T-helper 17 cell (primary cell): Measurements from ENCODE around the gene PREX1. TPM values are rescaled to one million over a fixed set of nuclear protein-coding genes. Genes with fewer than 3 reads are reported as not detected.
A peak's percentile ranks its signal among the peaks of the same experiment; 100 is the strongest.
"Not testable (repeated sequence)": the region's sequence is repeated elsewhere in the genome, so short reads cannot be mapped to it uniquely, and the experiment has no call there.

Experiments used
- ATAC-seq: fragments of 150-1000 bp; cut with Tn5 transposase; 2 replicates; pipeline ENCODE4 v1.10.0; 2021; ENCODE audit warnings: mild to moderate bottlenecking, moderate library complexity
- DNase-seq, 3 donors: peaks; one replicate each; pipeline versions ENCODE4 v3.0.0 to v3.0.0-alpha.2; 2020 to 2021
- H3K9me3 ChIP-seq: one replicate; pipeline ENCODE4 v1.7.0; 2013; ENCODE audit warnings: low read length, mild to moderate bottlenecking; ENCODE audit not compliant: control insufficient read depth, poor library complexity, severe bottlenecking
- H3K27ac Mint-ChIP-seq: one replicate; pipeline ENCODE4 v1.8.0; 2022; ENCODE audit warnings: mild to moderate bottlenecking, moderate library complexity, mixed read lengths
- H3K27me3 Mint-ChIP-seq: one replicate; pipeline ENCODE4 v1.8.0; 2022; ENCODE audit warnings: mixed read lengths
- H3K36me3 Mint-ChIP-seq: one replicate; pipeline ENCODE4 v1.8.0; 2022; ENCODE audit warnings: low read depth, mixed read lengths
- H3K4me1 Mint-ChIP-seq: one replicate; pipeline ENCODE4 v1.8.0; 2022; ENCODE audit warnings: mild to moderate bottlenecking, mixed read lengths
- H3K4me3 Mint-ChIP-seq: one replicate; pipeline ENCODE4 v1.8.0; 2022; ENCODE audit warnings: mild to moderate bottlenecking, moderate library complexity, mixed read lengths
- total RNA-seq, 4 donors: library from RNA in 2 of 4; stranded (reverse) in 2 of 4; gene quantifications; one replicate each; pipeline ENCODE4 v1.2.3 and lab custom pipeline; 2022 to 2026

Gene PREX1
- total RNA-seq, 2 donors from 2014 or later, result 188 to 200 TPM

GRCh38 chr20:48785256-48785655, 42.5 kb downstream of the PREX1 start:
- no peak for DNase-seq
- no peaks in the 10 kb centered on the region for H3K9me3 ChIP-seq
- no peaks in the 10 kb centered on the region for H3K36me3 Mint-ChIP-seq
- H3K4me1 Mint-ChIP-seq, result peaks cover 58% of the 10 kb centered on the region
- H3K4me3 Mint-ChIP-seq, result peak overlapping the region; percentile 63
- no peak for ATAC-seq
- H3K27me3 Mint-ChIP-seq, result no peaks in the 10 kb centered on the region
- H3K27ac Mint-ChIP-seq, result no peak overlapping the region

GRCh38 chr20:48784273-48784641, 43.5 kb downstream of the PREX1 start:
- no peaks in the 10 kb centered on the region for H3K9me3 ChIP-seq
- no peak overlapping the region for H3K27ac Mint-ChIP-seq
- DNase-seq (no peak), ATAC-seq (no peak)
- no peaks in the 10 kb centered on the region for H3K27me3 Mint-ChIP-seq
- no peak overlapping the region for H3K4me3 Mint-ChIP-seq
- H3K36me3 Mint-ChIP-seq, result no peaks in the 10 kb centered on the region
- H3K4me1 Mint-ChIP-seq, result peaks cover 50% of the 10 kb centered on the region

GRCh38 chr20:48783533-48784272, 44.1 kb downstream of the PREX1 start:
- Mint-ChIP-seq H3K4me1 (peaks cover 48% of the 10 kb centered on the region), H3K27me3 (no peaks in the 10 kb centered on the region), H3K36me3 (peaks cover 2% of the 10 kb centered on the region), H3K27ac (no peak overlapping the region), H3K4me3 (no peak overlapping the region)
- ATAC-seq (peak; percentile 76), DNase-seq (peak in 2 of 3 donors; percentile 24 to 31)
- H3K9me3 ChIP-seq, result no peaks in the 10 kb centered on the region

- H3K4me1 Mint-ChIP-seq, result peaks cover 44% of the 10 kb centered on the region
Observed at GRCh38 chr20:48782901-48783308, 44.9 kb downstream of the PREX1 start.

GRCh38 chr20:48782053-48782452, 45.7 kb downstream of the PREX1 start:
- no peak for ATAC-seq
- H3K27ac Mint-ChIP-seq, result no peak overlapping the region
- DNase-seq, result no peak
- no peaks in the 10 kb centered on the region for H3K27me3 Mint-ChIP-seq
- no peaks in the 10 kb centered on the region for H3K9me3 ChIP-seq
- peaks cover 46% of the 10 kb centered on the region for H3K4me1 Mint-ChIP-seq
- H3K36me3 Mint-ChIP-seq, result peaks cover 3% of the 10 kb centered on the region
- no peak overlapping the region for H3K4me3 Mint-ChIP-seq

More at GRCh38 chr20:48782901-48783308, 44.9 kb downstream of the PREX1 start:
- Mint-ChIP-seq H3K27ac (no peak overlapping the region), H3K36me3 (peaks cover 3% of the 10 kb centered on the region), H3K4me3 (no peak overlapping the region), H3K27me3 (no peaks in the 10 kb centered on the region)
- H3K9me3 ChIP-seq, result no peaks in the 10 kb centered on the region
- DNase-seq (no peak), ATAC-seq (no peak)

- no peak overlapping the region for H3K27ac Mint-ChIP-seq
Observed at GRCh38 chr20:48781634-48782033, 46.2 kb downstream of the PREX1 start.

GRCh38 chr20:48779435-48779834, 48.4 kb downstream of the PREX1 start:
- Mint-ChIP-seq H3K27me3 (no peaks in the 10 kb centered on the region), H3K4me3 (no peak overlapping the region), H3K4me1 (peaks cover 43% of the 10 kb centered on the region), H3K27ac (no peak overlapping the region), H3K36me3 (peaks cover 3% of the 10 kb centered on the region)
- ATAC-seq, result no peak
- no peak for DNase-seq
- no peaks in the 10 kb centered on the region for H3K9me3 ChIP-seq

More at GRCh38 chr20:48781634-48782033, 46.2 kb downstream of the PREX1 start:
- Mint-ChIP-seq H3K27me3 (no peaks in the 10 kb centered on the region), H3K4me3 (peak overlapping the region; percentile 9), H3K36me3 (peaks cover 3% of the 10 kb centered on the region), H3K4me1 (peaks cover 49% of the 10 kb centered on the region)
- DNase-seq (no peak), ATAC-seq (no peak)
- no peaks in the 10 kb centered on the region for H3K9me3 ChIP-seq

GRCh38 chr20:48777821-48778220, 50.0 kb downstream of the PREX1 start:
- Mint-ChIP-seq H3K27ac (peak overlapping the region; percentile 97), H3K36me3 (peaks cover 6% of the 10 kb centered on the region), H3K4me1 (peaks cover 52% of the 10 kb centered on the region), H3K4me3 (no peak overlapping the region), H3K27me3 (no peaks in the 10 kb centered on the region)
- DNase-seq, result no peak
- no peaks in the 10 kb centered on the region for H3K9me3 ChIP-seq
- ATAC-seq, result no peak

- H3K27ac Mint-ChIP-seq, result peak overlapping the region; percentile 97
- H3K27me3 Mint-ChIP-seq, result no peaks in the 10 kb centered on the region
- DNase-seq (no peak), ATAC-seq (peak; percentile 66)
- peak overlapping the region; percentile 25 for H3K4me3 Mint-ChIP-seq
- H3K9me3 ChIP-seq, result no peaks in the 10 kb centered on the region
- peaks cover 59% of the 10 kb centered on the region for H3K4me1 Mint-ChIP-seq
- peaks cover 6% of the 10 kb centered on the region for H3K36me3 Mint-ChIP-seq
Observed at GRCh38 chr20:48777005-48777404, 50.8 kb downstream of the PREX1 start.

- Mint-ChIP-seq H3K4me3 (no peak overlapping the region), H3K4me1 (peaks cover 62% of the 10 kb centered on the region), H3K27ac (peak overlapping the region; percentile 97), H3K27me3 (no peaks in the 10 kb centered on the region), H3K36me3 (peaks cover 6% of the 10 kb centered on the region)
- ATAC-seq (no peak), DNase-seq (no peak)
- no peaks in the 10 kb centered on the region for H3K9me3 ChIP-seq
Observed at GRCh38 chr20:48776306-48776705, 51.5 kb downstream of the PREX1 start.

GRCh38 chr20:48775545-48775944, 52.3 kb downstream of the PREX1 start:
- H3K27me3 Mint-ChIP-seq, DNase-seq, H3K36me3 Mint-ChIP-seq, H3K4me3 Mint-ChIP-seq, ATAC-seq, H3K9me3 ChIP-seq: not testable (repeated sequence)
- peaks cover 59% of the 10 kb centered on the region for H3K4me1 Mint-ChIP-seq
- peak overlapping the region; percentile 97 for H3K27ac Mint-ChIP-seq

GRCh38 chr20:48774696-48775095, 53.1 kb downstream of the PREX1 start:
- no peak for DNase-seq
- Mint-ChIP-seq H3K4me3 (peak overlapping the region; percentile 88), H3K27me3 (no peaks in the 10 kb centered on the region), H3K36me3 (peaks cover 6% of the 10 kb centered on the region), H3K27ac (peak overlapping the region; percentile 97), H3K4me1 (peaks cover 62% of the 10 kb centered on the region)
- no peaks in the 10 kb centered on the region for H3K9me3 ChIP-seq
- no peak for ATAC-seq

- Mint-ChIP-seq H3K4me3 (peak overlapping the region; percentile 88), H3K27ac (peak overlapping the region; percentile 97), H3K27me3 (no peaks in the 10 kb centered on the region), H3K36me3 (peaks cover 6% of the 10 kb centered on the region), H3K4me1 (peaks cover 67% of the 10 kb centered on the region)
- ATAC-seq, result no peak
- DNase-seq, result no peak
- no peaks in the 10 kb centered on the region for H3K9me3 ChIP-seq
Observed at GRCh38 chr20:48773837-48774418, 53.9 kb downstream of the PREX1 start.
